Spleen (tissue), 11 donors: ENCODE measurements around the gene OMP. TPM values are rescaled to one million over a fixed set of nuclear protein-coding genes. Genes with fewer than 3 reads are reported as not detected.

Source experiments
- DNase-seq: peaks from one replicate; pipeline ENCODE4 v3.0.0-alpha.2; 2020
- H3K27ac ChIP-seq, 8 donors: fragments of 200-600 bp; sonication (generic) in 7 of 8; 1 replicate in 4 of 8; 2 replicates in 4 of 8; pipeline versions ENCODE4 v1.5.0 to v1.8.0; 2016 to 2021; ENCODE audit warnings: inconsistent platforms in 4 of 8, mild to moderate bottlenecking in 4 of 8, moderate library complexity in 1 of 8
- H3K27me3 ChIP-seq, 7 donors: fragments of 200-600 bp; sonication (generic) in 6 of 7; replicated peaks in 1 of 7; 1 replicate in 4 of 7; 2 replicates in 3 of 7; pipeline versions ENCODE4 v1.5.0 to v1.8.0; 2016 to 2021; ENCODE audit warnings: inconsistent platforms in 3 of 7, mild to moderate bottlenecking in 1 of 7
- H3K36me3 ChIP-seq, 6 donors: fragments of 200-600 bp; sonication (generic) in 5 of 6; 1 replicate in 4 of 6; 2 replicates in 2 of 6; pipeline versions ENCODE4 v1.5.0 to v1.8.0; 2016 to 2021; ENCODE audit warnings: inconsistent platforms in 2 of 6
- H3K4me1 ChIP-seq, 6 donors: fragments of 200-600 bp; sonication (generic) in 5 of 6; 1 replicate in 3 of 6; 2 replicates in 3 of 6; pipeline versions ENCODE4 v1.5.0 to v1.8.0; 2016 to 2021; ENCODE audit warnings: inconsistent platforms in 3 of 6
- H3K4me3 ChIP-seq, 8 donors: fragments of 200-600 bp; sonication (generic) in 7 of 8; 1 replicate in 4 of 8; 2 replicates in 4 of 8; pipeline versions ENCODE4 v1.5.0 to v1.8.0; 2016 to 2021; ENCODE audit warnings: inconsistent platforms in 4 of 8, mild to moderate bottlenecking in 4 of 8, moderate library complexity in 2 of 8
- H3K9me3 ChIP-seq, 8 donors: fragments of 200-600 bp; sonication (generic) in 7 of 8; 1 replicate in 4 of 8; 2 replicates in 4 of 8; pipeline versions ENCODE4 v1.5.0 to v1.8.0; 2016 to 2021; ENCODE audit warnings: inconsistent platforms in 4 of 8
- POLR2A ChIP-seq, 3 donors: fragments of 450-650 bp; IDR thresholded peaks; one replicate each; pipeline ENCODE4 v1.5.1; 2017; ENCODE audit warnings: antibody characterized with exemption in 3 of 3, mild to moderate bottlenecking in 1 of 3
- POLR2AphosphoS5 ChIP-seq, 3 donors: sonication (generic); formaldehyde crosslinking; IDR thresholded peaks; one replicate each; pipeline ENCODE4 v1.5.1; 2017; ENCODE audit warnings: antibody characterized with exemption in 3 of 3
- WGBS, 5 donors: extraction: QIAGEN DNeasy Blood & Tissue Kit in 3 of 5; methylation state at CpG; one replicate each; pipeline versions ENCODE4 v1.1.5 to v1.1.7; 2013 to 2018; 5-methylcytosine and 5-hydroxymethylcytosine counted together
- intact Hi-C: fragments of 100-400 bp; cut with DNase I; formaldehyde crosslinking; loops from one replicate; pipeline ENCODE4 v1.15.0; 2023; ENCODE audit warnings: low total_unique reads
- polyA plus RNA-seq, 3 donors: library from polyadenylated mRNA; stranded (reverse); fragments of 200-250 nt; gene quantifications; one replicate each; pipeline ENCODE4 v1.2.1, GENCODE V29; 2013
- total RNA-seq, 7 donors: library from RNA; depleted of rRNA in 3 of 7; stranded (reverse); fragments of >200 nt in 3 of 7; fragmentation: NEBNext Ultra II Directional in 4 of 7; extraction: Animal tissue kit (Norgen Biotek cat#: 25700) in 4 of 7; gene quantifications; one replicate each; pipeline versions ENCODE4 v1.1.0 to v1.2.1, GENCODE V29; 2016 to 2021
- TF ChIP-seq, protein P1 (sequence below), 11 experiments: fragments of 200-600 bp in 7 of 11; fragments of 450-650 bp in 4 of 11; sonication (generic) in 4 of 11; IDR thresholded peaks in 8 of 11; conservative IDR thresholded peaks in 3 of 11; 1 replicate in 7 of 11; 2 replicates in 4 of 11; pipeline versions ENCODE4 v1.4.0 to v1.8.0; 2016 to 2021; ENCODE audit warnings: antibody characterized with exemption in 11 of 11, inconsistent platforms in 4 of 11, mild to moderate bottlenecking in 1 of 11
- donor health status: healthy with polysubstance abuse.
- donor health status: DM: no; HTN: no; CAD: no; lungs with moderate emphysema.
- donor health status: DM: no; HTN: no; CAD: no.
- donor health status: Bipolar disorder and iron deficiency.
- donor health status: healthy.
- donor health status: DM: no; HTN: no; CAD: no.
- donor health status: DM: yes; HTN: yes; CAD: no.

Gene OMP
- total and polyA plus RNA-seq, 10 donors: 0.51 to 0.64 TPM; not detected in 8

GRCh38 chr11:77055913-77056312 is 46.7 kb upstream of the OMP start:
- Histone ChIP-seq H3K27me3 (no peaks in the 10 kb centered on the region), H3K27ac (no peak overlapping the region), H3K4me3 (no peak overlapping the region), H3K4me1 (no peaks in the 10 kb centered on the region), H3K9me3 (peaks cover 0 to 21% (median 15%) of the 10 kb centered on the region in 8 donors), H3K36me3 (no peaks in the 10 kb centered on the region)
- no peak for DNase-seq
- intact Hi-C loops: loop anchor here (10.0 kb wide), 1 partner anchor 129 kb away; no protein-coding TSS in a partner anchor
- TF ChIP-seq, protein P1, sequence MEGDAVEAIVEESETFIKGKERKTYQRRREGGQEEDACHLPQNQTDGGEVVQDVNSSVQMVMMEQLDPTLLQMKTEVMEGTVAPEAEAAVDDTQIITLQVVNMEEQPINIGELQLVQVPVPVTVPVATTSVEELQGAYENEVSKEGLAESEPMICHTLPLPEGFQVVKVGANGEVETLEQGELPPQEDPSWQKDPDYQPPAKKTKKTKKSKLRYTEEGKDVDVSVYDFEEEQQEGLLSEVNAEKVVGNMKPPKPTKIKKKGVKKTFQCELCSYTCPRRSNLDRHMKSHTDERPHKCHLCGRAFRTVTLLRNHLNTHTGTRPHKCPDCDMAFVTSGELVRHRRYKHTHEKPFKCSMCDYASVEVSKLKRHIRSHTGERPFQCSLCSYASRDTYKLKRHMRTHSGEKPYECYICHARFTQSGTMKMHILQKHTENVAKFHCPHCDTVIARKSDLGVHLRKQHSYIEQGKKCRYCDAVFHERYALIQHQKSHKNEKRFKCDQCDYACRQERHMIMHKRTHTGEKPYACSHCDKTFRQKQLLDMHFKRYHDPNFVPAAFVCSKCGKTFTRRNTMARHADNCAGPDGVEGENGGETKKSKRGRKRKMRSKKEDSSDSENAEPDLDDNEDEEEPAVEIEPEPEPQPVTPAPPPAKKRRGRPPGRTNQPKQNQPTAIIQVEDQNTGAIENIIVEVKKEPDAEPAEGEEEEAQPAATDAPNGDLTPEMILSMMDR (IDR thresholded peaks at IDR 0.05 in 8 of 11, conservative IDR thresholded peaks at IDR 0.05 in 3 of 11): no peak
- TF ChIP-seq POLR2A (IDR thresholded peaks at IDR 0.05): no peak
- no peak for TF ChIP-seq POLR2AphosphoS5 (IDR thresholded peaks at IDR 0.05)
- 87 to 95% (median 92%) methylated on average over 5 of the region's 5 CpGs for WGBS, 5 donors

- no peaks in the 10 kb centered on the region for H3K4me1 ChIP-seq
- no peaks in the 10 kb centered on the region for H3K36me3 ChIP-seq
- no peak overlapping the region for H3K4me3 ChIP-seq
- H3K27me3 ChIP-seq: no peaks in the 10 kb centered on the region
- peaks cover 0 to 27% (median 16%) of the 10 kb centered on the region in 8 donors for H3K9me3 ChIP-seq
- DNase-seq: no peak
- no peak overlapping the region for H3K27ac ChIP-seq
- intact Hi-C loops: loop anchor here (10.0 kb wide), 1 partner anchor 128 kb away; no protein-coding TSS in a partner anchor
- TF ChIP-seq, protein P1 (IDR thresholded peaks at IDR 0.05 in 8 of 11, conservative IDR thresholded peaks at IDR 0.05 in 3 of 11): no peak
- TF ChIP-seq POLR2A (IDR thresholded peaks at IDR 0.05) (no peak), POLR2AphosphoS5 (IDR thresholded peaks at IDR 0.05) (no peak)
- WGBS, 5 donors: 81 to 94% (median 83%) methylated on average over 3 of the region's 3 CpGs
Measured at GRCh38 chr11:77056814-77057402, 45.7 kb upstream of the OMP start.

DNA sequence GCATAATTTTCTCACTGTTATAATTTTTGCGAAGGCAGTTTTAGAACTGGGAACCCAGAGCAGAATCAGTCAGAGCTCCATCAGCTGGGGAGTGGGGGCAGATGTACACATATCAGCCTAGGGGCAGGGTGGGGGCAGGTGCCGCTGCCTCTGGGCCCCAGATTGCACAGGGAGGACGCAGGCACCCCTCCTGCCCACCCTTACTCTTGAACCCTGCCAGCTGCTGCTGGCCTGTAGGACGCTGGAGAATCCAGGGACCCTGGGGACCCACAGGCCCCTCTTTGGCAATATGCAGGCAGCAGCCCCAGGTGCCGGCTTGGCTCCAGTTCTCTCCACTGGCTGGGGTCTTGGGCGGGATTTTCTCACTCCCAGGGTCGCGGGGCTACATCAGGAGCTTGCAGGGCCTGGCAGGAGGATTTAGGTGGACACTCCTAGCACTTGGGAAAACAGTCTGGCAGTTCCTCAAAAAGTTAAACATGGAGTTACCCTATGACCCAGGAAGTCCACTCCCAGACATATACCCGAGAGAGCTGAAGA is 44.6 kb upstream of the OMP start:
- WGBS, 5 donors: 69 to 81% (median 76%) methylated on average over 9 of the region's 9 CpGs
- DNase-seq: no peak
- Histone ChIP-seq H3K4me1 (no peaks in the 10 kb centered on the region), H3K9me3 (peaks cover 0 to 27% (median 16%) of the 10 kb centered on the region in 8 donors), H3K27ac (no peak overlapping the region), H3K36me3 (no peaks in the 10 kb centered on the region), H3K27me3 (no peaks in the 10 kb centered on the region), H3K4me3 (no peak overlapping the region)
- TF ChIP-seq POLR2AphosphoS5 (IDR thresholded peaks at IDR 0.05) (no peak), POLR2A (IDR thresholded peaks at IDR 0.05) (no peak)
- TF ChIP-seq, protein P1 (IDR thresholded peaks at IDR 0.05 in 8 of 11, conservative IDR thresholded peaks at IDR 0.05 in 3 of 11): no peak
- intact Hi-C loops: loop anchor here (10.0 kb wide), 1 partner anchor 127 kb away; no protein-coding TSS in a partner anchor

GRCh38 chr11:77058900-77059299 is 43.7 kb upstream of the OMP start:
- no peak for TF ChIP-seq POLR2A (IDR thresholded peaks at IDR 0.05)
- TF ChIP-seq, protein P1 (IDR thresholded peaks at IDR 0.05 in 8 of 11, conservative IDR thresholded peaks at IDR 0.05 in 3 of 11): no peak
- TF ChIP-seq POLR2AphosphoS5 (IDR thresholded peaks at IDR 0.05): no peak
- Histone ChIP-seq H3K4me3 (no peak overlapping the region), H3K27me3 (no peaks in the 10 kb centered on the region), H3K36me3 (no peaks in the 10 kb centered on the region), H3K4me1 (no peaks in the 10 kb centered on the region), H3K9me3 (peaks cover 0 to 27% (median 16%) of the 10 kb centered on the region in 8 donors), H3K27ac (no peak overlapping the region)
- 81 to 95% (median 85%) methylated on average over 2 of the region's 2 CpGs for WGBS, 5 donors
- intact Hi-C loops: loop anchor here (10.0 kb wide), 1 partner anchor 126 kb away; no protein-coding TSS in a partner anchor
- DNase-seq: no peak
